ENCODE data around the gene PCBP2.

The PCBP2 gene

DNA sequence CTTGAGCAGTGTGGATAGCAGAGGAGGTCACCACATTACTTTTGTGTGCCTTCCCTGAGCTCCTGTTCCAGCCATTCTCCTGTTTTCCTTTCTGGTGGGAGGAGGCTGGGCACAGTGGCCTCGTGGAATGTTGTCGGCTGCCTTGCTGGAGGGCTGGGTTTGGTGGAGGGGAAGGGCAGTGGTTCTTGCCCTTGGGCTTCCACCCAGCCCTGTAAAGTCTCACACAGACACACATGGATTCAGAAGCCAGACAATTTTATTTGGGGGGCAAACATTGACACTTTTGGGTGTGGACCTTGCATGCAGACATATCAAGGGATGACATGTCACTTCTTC lies 54.5 kb downstream of the PCBP2 start:
- no peak for TF ChIP-seq FOXP2 (optimal IDR thresholded peaks at IDR 0.05; ENCODE audit: borderline replicate concordance, extremely low read depth, extremely low read length, insufficient read depth)
- TF ChIP-seq, protein P1, sequence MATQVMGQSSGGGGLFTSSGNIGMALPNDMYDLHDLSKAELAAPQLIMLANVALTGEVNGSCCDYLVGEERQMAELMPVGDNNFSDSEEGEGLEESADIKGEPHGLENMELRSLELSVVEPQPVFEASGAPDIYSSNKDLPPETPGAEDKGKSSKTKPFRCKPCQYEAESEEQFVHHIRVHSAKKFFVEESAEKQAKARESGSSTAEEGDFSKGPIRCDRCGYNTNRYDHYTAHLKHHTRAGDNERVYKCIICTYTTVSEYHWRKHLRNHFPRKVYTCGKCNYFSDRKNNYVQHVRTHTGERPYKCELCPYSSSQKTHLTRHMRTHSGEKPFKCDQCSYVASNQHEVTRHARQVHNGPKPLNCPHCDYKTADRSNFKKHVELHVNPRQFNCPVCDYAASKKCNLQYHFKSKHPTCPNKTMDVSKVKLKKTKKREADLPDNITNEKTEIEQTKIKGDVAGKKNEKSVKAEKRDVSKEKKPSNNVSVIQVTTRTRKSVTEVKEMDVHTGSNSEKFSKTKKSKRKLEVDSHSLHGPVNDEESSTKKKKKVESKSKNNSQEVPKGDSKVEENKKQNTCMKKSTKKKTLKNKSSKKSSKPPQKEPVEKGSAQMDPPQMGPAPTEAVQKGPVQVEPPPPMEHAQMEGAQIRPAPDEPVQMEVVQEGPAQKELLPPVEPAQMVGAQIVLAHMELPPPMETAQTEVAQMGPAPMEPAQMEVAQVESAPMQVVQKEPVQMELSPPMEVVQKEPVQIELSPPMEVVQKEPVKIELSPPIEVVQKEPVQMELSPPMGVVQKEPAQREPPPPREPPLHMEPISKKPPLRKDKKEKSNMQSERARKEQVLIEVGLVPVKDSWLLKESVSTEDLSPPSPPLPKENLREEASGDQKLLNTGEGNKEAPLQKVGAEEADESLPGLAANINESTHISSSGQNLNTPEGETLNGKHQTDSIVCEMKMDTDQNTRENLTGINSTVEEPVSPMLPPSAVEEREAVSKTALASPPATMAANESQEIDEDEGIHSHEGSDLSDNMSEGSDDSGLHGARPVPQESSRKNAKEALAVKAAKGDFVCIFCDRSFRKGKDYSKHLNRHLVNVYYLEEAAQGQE (IDR thresholded peaks at IDR 0.05; ENCODE audit: insufficient read depth in 1 of 2, low read depth in 2 of 2, low read length in 2 of 2): no peak
- no peak for TF ChIP-seq POLR2AphosphoS5 (IDR thresholded peaks at IDR 0.05; ENCODE audit: low read depth, low read length)
- no peak for TF ChIP-seq SIN3A (IDR thresholded peaks at IDR 0.05; ENCODE audit: borderline replicate concordance, insufficient read depth, low read length)
- TF ChIP-seq TAF1 (IDR thresholded peaks at IDR 0.05; ENCODE audit: borderline replicate concordance, insufficient read depth, low read length): no peak

DNA sequence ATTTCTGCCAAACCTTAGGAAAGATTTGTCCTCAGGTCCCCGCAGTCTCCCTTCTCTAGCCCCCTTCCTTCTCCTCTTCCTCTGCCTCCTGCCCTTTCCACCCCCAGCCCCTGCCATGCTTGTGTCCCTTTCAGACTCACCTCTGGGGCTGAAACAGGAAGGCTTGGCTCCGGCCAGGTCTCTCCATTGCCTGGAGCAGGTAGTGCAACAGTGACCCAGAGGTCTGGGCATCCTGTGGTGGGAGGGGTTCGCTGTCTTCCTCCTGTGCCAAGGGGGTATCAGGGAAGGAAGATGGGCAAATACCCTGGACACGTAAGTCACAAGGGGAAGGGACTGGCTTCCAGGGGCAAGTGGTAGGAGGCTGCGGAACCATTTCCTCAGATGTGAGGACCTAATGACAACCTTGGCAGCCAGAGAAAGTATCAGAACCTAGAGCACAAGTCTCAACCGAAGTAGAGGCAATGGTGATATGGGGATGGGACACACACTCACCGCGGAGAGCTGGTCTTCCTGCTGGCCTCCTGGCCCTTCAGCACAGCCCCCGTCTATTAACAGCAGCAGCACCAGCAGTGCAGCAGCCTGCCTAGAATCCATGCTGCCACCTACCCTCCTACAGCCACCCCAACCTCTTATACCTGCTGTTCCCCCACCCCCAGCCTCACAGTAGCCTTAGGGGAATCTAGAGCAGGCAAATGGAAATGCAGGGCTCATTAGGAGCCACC lies 55.1 kb downstream of the PCBP2 start, which contains the start of gene NPFF:
Gene NPFF, minus strand, starts transcription at position 604 of the 722 bp plus-strand sequence. Its CDS starts 10 bp downstream, at position 594.
- no peak for TF ChIP-seq SIN3A (IDR thresholded peaks at IDR 0.05; ENCODE audit: borderline replicate concordance, insufficient read depth, low read length)
- TF ChIP-seq FOXP2 (optimal IDR thresholded peaks at IDR 0.05; ENCODE audit: borderline replicate concordance, extremely low read depth, extremely low read length, insufficient read depth): no peak
- no peak for TF ChIP-seq TAF1 (IDR thresholded peaks at IDR 0.05; ENCODE audit: borderline replicate concordance, insufficient read depth, low read length)
- TF ChIP-seq, protein P1 (IDR thresholded peaks at IDR 0.05; ENCODE audit: insufficient read depth in 1 of 2, low read depth in 2 of 2, low read length in 2 of 2): no peak
- no peak for TF ChIP-seq POLR2AphosphoS5 (IDR thresholded peaks at IDR 0.05; ENCODE audit: low read depth, low read length)

DNA sequence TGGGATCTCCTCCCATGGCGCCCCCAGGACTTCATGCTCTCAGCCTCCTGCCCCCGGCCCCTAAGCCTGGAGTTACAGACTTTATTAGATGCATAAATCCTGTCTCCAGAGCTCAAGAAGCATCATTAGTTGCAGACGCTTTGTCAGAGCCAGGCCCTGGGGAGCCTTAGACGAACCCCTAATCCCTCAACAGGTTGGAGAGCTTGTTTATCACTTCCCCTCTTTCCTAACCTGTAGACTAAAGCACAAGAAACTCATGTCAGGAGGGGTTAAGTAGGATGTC lies 55.6 kb downstream of the PCBP2 start:
- no peak for TF ChIP-seq POLR2AphosphoS5 (IDR thresholded peaks at IDR 0.05; ENCODE audit: low read depth, low read length)

DNA sequence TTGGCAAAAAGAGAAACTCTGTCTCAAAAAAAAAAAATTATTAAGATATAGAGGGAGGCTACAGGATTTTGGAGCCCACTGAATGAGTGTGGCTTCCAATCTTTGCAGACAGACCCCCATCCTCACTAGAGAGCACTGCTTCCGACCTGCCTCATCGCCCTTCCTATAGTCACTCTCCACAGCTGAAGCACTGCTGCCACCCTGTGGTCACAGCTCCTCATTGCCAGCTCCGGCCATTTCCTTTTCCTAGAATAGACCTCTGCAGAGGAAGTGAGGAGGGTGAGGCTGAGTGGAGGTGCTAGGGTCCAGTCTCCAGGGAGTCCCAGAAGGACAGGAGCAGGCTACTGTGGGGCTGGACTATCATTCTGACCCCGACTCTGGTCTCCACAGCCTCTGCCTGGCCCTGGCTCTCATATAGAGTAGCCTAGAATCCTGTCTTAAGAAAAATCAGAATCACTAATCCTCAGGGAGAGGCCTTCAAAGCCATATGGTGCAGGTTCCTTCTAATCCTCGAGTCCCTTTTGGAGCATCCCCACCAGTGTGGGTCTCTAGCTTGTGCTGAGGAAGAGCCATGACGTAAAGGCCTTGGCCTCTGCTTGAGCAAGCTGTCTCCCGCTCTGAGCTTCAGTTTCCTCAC lies 56.8 kb downstream of the PCBP2 start:
- TF ChIP-seq SIN3A (IDR thresholded peaks at IDR 0.05; ENCODE audit: borderline replicate concordance, insufficient read depth, low read length): no peak
- TF ChIP-seq POLR2AphosphoS5 (IDR thresholded peaks at IDR 0.05; ENCODE audit: low read depth, low read length): 0 out of 2 replicates have a peak, but pooled peaks have one; percentile 10
- TF ChIP-seq, protein P1 (IDR thresholded peaks at IDR 0.05; ENCODE audit: insufficient read depth in 1 of 2, low read depth in 2 of 2, low read length in 2 of 2): no peak
- no peak for TF ChIP-seq FOXP2 (optimal IDR thresholded peaks at IDR 0.05; ENCODE audit: borderline replicate concordance, extremely low read depth, extremely low read length, insufficient read depth)
- no peak for TF ChIP-seq TAF1 (IDR thresholded peaks at IDR 0.05; ENCODE audit: borderline replicate concordance, insufficient read depth, low read length)

DNA sequence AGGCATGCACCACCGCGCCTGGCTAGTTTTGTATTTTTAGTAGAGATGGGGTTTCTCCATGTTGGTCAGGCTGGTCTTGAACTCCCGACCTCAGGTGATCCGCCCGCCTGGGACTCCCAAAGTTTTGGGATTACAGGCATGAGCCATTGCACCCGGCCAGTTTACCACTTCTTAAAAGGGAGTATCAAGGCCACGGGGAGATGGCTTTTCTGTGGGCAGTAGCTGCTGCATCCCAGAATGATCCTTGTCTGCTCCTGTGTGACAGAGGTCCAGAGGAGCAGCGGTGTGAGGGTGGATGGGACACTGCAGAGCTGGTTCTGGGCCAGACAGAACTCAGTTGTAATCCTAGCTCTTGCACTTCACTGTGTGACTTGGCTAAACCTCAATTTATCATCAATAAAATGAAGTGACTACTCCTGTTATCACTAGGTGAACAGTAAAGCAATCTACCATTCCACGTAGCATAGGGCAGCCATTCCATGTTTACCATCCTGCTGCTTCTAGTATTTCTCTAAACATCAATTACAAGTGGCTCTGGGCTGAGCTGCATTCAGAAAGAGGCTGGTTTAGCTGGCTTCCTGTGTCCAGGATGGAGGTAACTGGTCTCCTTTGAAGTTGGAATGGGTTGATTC lies 58.4 kb downstream of the PCBP2 start:
- TF ChIP-seq SIN3A (IDR thresholded peaks at IDR 0.05; ENCODE audit: borderline replicate concordance, insufficient read depth, low read length) (no peak), POLR2AphosphoS5 (IDR thresholded peaks at IDR 0.05; ENCODE audit: low read depth, low read length) (no peak), FOXP2 (optimal IDR thresholded peaks at IDR 0.05; ENCODE audit: borderline replicate concordance, extremely low read depth, extremely low read length, insufficient read depth) (no peak), TAF1 (IDR thresholded peaks at IDR 0.05; ENCODE audit: borderline replicate concordance, insufficient read depth, low read length) (no peak)
- TF ChIP-seq, protein P1 (IDR thresholded peaks at IDR 0.05; ENCODE audit: insufficient read depth in 1 of 2, low read depth in 2 of 2, low read length in 2 of 2): no peak
